GM12873 (cell line): ENCODE data around the gene EMP1.

Source experiments
- TF ChIP-seq, protein P1 (sequence below): IDR thresholded peaks from 2 replicates; pipeline ENCODE4 v1.5.1; 2012; ENCODE audit warnings: low read depth, mild to moderate bottlenecking, moderate library complexity, low read length, control low read depth; ENCODE audit not compliant: insufficient read depth; ENCODE audit errors: missing control alignments

The EMP1 gene

GRCh38 chr12:13173012-13173932 lies 23.3 kb upstream of the EMP1 start:
- TF ChIP-seq, protein P1, sequence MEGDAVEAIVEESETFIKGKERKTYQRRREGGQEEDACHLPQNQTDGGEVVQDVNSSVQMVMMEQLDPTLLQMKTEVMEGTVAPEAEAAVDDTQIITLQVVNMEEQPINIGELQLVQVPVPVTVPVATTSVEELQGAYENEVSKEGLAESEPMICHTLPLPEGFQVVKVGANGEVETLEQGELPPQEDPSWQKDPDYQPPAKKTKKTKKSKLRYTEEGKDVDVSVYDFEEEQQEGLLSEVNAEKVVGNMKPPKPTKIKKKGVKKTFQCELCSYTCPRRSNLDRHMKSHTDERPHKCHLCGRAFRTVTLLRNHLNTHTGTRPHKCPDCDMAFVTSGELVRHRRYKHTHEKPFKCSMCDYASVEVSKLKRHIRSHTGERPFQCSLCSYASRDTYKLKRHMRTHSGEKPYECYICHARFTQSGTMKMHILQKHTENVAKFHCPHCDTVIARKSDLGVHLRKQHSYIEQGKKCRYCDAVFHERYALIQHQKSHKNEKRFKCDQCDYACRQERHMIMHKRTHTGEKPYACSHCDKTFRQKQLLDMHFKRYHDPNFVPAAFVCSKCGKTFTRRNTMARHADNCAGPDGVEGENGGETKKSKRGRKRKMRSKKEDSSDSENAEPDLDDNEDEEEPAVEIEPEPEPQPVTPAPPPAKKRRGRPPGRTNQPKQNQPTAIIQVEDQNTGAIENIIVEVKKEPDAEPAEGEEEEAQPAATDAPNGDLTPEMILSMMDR = no peak

GRCh38 chr12:13175499-13175898 lies 21.0 kb upstream of the EMP1 start:
- TF ChIP-seq, protein P1 = no peak

DNA sequence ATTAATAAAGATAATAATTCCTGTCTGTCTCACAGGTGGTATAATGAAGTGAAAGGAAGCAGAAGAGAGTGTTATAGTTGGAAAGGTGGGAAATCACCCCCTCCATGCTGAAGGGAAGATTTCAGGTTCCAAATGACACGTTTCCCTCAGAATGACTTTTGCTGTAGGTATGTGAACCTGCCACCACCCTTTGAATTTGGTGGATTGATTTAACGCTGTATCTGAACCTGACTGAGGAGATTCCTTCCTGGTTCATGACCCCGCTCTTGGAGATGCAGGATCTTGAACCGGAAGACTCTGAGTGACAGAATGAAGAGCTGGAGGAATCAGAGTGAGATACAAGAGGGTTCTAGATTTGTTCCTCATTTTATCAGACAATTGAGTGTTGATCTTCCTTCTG lies 20.3 kb upstream of the EMP1 start:
- TF ChIP-seq, protein P1 = no peak

DNA sequence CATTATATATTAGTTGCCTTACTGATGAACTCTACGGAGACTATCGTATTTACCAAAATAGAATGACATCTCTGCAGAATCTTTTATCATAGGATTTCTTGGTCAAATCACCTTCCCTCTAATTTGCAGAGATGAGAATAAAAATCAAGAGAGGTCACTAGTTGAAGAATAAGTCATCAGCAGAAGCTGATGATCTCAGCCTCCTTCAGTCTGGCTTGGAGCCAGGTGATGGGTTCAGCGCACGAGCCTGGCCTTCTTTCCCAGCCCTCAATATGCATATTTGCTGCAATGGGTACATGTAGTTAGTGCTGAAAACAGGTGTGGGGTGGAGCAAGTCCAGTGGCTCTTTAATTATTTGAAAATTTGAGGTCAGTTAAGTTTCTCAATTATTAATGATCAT lies 19.2 kb upstream of the EMP1 start:
- TF ChIP-seq, protein P1 = no peak

- TF ChIP-seq, protein P1 = no peak
Measured at GRCh38 chr12:13177906-13178305, 18.6 kb upstream of the EMP1 start.

GRCh38 chr12:13178568-13179210 lies 17.8 kb upstream of the EMP1 start:
- TF ChIP-seq, protein P1 = no peak
